Fibroblast of skin of scalp (primary cell): ENCODE results near the gene DNAJC5.

Source experiments
- DNase-seq: peaks from one replicate; pipeline ENCODE4 v3.0.0-alpha.2; 2013

Gene DNAJC5

GRCh38 chr20:63942250-63942951 lies 47.5 kb downstream of the DNAJC5 start:
- DNase-seq: peak; percentile 33

- DNase-seq: no peak
Measured at GRCh38 chr20:63942969-63943807, 48.3 kb downstream of the DNAJC5 start.

DNA sequence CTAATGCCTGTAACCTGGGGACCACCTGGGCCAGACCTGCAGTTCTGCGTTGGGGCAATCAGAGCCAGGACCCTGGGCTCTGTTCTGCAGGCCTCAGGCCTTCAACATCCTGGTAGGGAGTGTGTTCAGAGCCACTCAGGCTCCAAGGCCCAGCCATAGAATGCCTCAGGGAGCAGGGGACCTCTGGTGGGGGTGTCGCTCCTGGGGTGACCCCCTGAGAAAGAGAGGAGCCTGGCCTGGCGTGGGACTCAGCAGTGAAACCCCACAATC lies 48.8 kb downstream of the DNAJC5 start:
- no peak for DNase-seq

DNA sequence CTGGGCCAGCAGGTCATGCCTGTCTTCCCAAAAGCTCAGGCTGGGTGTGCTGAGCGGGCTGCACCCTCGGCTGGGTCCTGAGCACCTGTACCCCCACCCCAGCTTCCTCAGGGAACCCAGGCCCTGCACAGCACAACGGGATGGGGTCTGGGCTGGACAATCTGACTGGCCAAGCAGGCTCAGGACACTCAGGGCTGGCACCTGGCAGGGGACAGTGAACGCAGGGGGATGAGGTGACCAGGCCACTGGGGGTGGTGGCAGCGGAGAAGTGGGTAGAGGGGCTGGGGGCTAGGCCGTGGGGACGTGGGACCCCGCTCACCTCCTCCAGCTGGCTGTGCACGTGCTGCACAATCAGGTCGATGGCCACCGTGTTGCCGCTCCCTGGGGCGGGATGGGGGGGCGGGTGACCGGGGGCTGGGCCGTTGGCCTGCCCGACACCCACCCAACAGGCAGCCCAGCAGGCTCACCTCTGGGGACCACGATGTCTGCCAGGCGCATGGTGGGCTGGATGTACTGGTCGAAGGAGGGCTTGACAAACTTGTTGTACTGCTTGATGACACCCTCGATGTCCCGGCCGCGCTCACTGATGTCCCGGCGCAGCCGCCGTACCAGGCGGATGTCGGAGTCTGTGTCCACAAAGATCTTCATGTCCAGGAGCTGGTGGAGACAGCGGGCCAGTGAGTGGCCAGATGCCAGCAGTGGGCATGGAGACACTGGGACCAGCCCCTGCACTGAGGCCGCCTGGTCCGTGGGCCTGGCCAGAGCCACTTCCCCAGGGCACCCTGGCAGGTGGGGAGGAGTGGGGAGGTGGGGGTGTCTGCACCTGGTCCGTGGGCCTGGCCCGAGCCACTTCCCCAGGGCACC lies 49.4 kb downstream of the DNAJC5 start:
- DNase-seq: no peak

GRCh38 chr20:63945031-63945658 lies 50.2 kb downstream of the DNAJC5 start:
- no peak for DNase-seq

- DNase-seq: no peak
Measured at GRCh38 chr20:63945921-63946920, 51.3 kb downstream of the DNAJC5 start.

DNA sequence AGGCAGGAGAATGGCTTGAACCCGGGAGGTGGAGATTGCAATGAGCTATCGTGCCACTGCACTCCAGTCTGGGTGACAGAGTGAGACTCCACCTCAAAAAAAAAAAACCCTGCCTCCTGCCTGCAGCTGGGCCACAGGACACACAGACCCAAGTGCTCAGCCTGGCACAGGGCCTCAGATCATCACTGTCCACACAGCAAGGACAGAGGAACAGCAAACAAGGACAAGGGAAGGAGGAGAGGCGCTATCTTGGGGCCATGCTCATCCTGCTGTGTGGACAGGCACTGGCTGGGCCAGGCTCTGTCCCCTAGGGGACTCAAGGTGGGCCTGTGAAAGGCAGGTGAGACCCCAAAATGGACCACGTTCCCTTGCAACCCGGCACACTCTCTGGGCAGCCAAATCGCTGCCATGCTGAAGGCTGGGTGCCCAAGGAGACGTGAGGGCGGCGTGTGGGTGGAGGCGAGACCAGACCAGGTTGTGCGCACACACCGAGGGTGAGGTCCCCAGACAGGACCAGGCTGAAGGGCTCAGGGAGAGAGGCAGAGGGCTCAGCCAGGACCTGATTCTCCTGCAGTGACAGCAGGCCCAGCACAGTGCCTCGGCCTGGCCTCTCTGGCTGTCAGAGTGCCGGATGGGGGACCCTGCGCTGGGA lies 52.2 kb downstream of the DNAJC5 start:
- DNase-seq: no peak

- DNase-seq: no peak
Measured at GRCh38 chr20:63947638-63948456, 52.9 kb downstream of the DNAJC5 start.

DNA sequence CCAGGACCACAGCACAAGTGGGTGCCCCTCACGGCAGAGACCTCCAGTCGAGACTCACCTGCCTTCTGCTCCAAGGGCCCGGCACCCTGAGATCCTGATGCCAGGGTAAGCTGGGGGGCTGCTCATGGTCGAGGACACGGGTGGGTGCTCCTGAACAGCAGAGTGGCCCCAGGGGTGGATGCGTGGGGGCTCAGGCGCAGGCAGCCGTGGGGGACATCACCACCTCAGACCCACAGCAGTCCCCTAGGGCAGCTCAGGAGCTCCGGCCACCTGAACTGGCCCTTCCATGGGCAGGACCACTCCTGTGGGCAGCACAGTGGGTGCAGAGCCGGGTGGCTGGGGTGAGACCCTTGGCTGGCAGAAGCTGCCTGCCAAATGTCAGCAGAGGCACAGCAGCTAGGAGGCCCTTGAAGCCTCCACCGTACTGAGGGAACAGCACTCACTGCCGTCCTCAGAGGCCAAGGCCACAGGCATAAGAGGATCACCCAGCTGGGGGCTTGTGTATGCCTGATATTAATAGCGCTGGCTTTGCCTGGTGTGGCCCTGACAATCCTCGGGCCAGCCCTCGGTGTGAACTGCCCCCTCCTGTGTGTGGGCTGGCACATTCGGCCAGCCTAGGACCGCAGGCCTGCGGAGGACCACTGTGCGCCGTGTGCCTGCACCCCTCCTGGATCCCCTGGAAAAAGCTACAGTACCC lies 55.9 kb downstream of the DNAJC5 start:
- no peak for DNase-seq

- DNase-seq: no peak
Measured at GRCh38 chr20:63951398-63952209, 56.7 kb downstream of the DNAJC5 start.

GRCh38 chr20:63952210-63952535 lies 57.2 kb downstream of the DNAJC5 start:
- no peak for DNase-seq

DNA sequence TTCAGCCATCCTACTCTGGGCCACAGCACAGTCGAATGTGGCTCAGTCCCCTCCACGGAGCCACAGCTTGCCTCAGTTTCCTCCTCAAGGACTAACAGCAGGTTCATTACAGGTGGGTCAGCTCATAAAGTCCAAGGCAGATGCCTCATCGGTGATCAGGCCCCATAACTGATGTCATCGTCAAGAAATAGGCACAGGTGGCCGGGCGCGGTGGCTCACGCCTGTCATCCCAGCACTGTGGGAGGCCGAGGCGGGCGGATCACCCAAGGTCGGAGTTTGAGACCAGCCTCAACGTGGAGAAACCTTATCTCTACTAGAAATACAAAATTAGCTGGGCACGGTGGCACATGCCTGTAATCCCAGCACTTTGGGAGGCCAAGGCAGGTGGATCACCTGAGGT lies 57.8 kb downstream of the DNAJC5 start:
- no peak for DNase-seq

DNA sequence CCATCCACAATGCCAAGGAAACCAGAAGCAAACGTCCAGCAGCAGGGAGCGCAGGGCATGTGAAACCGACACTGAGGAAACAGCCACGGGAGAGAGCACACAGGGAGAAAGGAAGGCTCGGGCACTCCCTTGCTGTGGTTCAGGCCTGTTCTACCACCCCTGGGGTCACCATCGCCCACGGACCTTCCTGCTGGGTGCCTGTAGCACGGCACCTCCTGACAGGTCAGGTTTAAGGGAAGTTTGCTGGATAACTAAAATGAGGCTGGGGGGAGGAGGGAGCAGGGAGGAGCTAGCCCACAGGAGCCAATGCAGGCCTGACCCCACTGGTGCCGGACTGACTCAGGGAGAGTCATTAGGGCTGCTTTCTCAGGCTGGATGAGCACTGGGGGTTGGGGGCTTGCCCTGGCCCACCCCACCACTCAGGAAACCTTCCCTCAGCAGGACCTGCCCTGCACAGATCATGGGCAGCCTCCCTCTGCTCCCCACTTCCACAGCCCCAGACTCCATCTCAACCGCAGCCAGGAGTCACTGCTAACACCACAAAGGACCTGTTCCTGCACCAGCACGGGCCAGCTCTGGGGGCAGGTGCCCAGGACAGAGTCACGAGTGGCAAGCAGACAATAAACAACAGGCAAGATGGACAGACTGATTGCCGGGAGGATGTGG lies 59.0 kb downstream of the DNAJC5 start:
- no peak for DNase-seq

GRCh38 chr20:63955281-63955826 lies 60.4 kb downstream of the DNAJC5 start:
- DNase-seq: peak; percentile 26

DNA sequence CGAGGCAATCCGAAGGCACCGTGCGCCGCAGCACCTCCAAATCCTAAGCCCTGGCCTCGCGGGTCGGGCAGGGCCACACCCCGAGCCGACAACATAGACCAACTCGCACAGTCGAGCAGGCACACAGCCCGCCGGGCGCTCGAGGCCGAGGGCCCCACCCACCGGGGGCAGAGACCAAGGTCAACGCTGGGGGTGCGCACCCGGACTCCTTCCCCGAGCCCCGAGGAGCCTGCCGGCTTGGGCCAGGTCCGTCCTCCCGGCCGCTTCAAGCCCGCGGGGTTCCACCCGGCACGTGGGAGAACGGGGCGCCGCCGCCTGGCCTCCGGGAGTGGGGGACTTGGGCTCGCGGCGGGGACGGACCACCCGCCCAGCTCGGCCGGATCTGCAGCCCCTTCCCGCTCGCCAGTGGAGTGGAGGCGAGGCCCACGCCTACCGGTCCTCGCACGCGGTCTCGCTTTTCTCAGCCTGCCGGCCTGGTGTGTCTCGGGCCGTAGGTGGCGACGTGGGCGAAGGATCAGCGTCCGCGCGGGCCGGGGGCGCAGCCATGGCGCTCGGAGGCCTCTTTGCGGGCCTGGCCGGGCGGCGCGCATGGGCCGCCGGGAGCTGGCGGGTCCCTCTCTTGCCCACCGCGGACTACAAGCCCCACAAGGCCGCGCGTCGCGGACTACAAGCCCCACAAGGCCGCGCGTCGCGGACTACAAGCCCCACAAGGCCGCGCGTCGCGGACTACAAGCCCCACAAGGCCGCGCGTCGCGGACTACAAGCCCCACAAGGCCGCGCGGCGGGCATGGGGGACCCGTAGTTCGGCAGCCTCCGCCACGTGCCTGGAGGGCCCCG lies 61.1 kb downstream of the DNAJC5 start, which contains the start of gene UCKL1:
Gene UCKL1 (minus strand): TSS at position 590 of the 837 bp plus-strand sequence. CDS start 44 bp downstream, at position 546.
- peak; percentile 89 for DNase-seq

GRCh38 chr20:63956664-63957003 lies 61.7 kb downstream of the DNAJC5 start:
- no peak for DNase-seq
